HG03039 (cell line): ENCODE results near the gene ESRRA.

ENCODE experiments used
- ATAC-seq: cut with Tn5 transposase; IDR thresholded peaks from one replicate; pipeline ENCODE4 v1.9.1; 2021; ENCODE audit warnings: mild to moderate bottlenecking, moderate library complexity; ENCODE audit not compliant: unreplicated experiment

ESRRA gene

DNA sequence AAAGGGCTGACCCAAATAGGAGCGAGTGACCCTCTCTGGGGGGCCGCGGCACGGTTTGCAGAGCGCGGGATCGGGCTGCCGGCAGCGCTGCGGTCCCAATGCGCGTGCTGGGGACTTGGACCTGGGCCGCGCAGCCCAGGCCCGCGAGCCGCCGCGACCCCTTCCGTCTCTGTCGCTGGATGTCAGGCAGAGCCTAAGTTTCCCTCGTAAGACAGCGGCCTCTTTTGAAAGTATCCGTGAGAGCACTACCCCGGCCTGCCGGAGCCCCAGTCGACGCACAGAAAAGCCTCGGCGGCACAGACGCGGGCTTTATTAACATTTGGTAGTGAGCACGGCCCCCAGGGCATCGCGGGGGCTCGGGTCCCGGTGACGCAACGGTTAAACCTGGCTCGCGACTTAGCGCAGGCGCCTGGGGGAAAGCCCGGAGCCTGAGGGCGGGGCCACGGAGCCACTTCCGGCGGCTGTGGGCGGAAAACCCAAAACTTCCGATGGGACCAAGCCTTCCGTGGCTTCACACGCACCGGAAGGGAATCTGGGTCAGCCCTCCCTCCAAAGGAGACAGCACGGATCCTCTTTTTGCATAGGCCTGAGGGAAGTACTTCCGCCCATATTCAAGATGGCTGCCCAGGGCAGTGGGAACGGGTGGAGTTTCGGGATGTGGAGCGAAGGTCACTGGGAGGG is 35.6 kb upstream of the ESRRA start:
- peak; percentile 68 for ATAC-seq

DNA sequence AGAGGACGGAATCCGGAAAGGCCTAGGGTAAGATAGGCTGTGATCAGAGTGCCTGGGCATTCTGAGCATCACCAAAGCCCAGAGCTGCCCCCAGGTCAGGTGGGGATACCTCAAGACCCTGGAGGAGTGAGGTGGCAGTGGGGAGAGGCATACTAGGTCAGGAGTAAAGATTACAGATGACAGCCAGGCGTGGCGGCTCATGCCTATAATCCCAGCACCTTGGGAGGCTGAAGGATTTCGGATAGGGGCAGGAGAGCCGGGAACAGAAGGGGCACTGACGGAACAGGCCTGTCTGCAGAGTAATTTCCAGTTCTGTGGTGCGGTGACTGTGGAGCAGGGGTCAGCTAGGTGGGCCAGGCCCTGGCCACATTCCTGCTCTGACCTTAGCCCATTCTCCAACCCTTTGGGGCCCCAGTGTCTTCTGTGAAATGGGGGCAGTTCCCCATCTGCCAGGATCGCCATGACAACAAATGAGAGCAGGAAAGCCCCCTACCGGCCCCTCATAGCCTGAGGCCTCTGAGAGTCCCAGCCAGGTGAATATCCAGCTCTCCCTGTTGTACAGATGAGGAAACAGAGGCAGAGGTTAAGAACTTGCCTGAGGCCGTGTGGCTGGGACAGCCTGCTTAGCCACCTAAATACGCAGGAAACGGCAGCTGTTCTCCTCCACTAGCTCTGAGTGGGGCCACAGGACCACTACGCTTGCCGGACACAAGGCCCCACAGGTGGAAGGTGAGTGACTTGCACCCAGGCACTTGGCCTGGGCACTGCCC is 30.1 kb upstream of the ESRRA start:
- ATAC-seq, result no peak

DNA sequence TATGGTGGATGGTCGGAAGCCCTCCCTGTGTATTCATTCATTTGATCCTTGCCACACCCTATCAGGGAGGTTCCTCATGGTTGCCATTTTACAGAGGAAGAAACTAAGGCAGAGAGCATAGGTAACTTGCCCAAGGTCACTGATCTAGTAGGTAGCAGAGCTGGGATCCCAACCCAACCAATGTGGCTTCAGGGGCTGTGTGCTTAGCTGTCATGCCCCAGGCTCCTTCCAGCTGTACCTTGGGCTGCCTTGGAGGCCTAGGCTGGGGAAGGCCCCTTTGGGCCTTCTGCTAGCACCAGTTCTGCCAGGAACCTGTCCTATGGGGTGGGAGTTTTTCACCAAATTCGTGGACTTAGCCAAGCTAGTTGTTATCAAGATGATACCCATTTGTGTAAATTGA is 29.5 kb upstream of the ESRRA start:
- ATAC-seq, result no peak

DNA sequence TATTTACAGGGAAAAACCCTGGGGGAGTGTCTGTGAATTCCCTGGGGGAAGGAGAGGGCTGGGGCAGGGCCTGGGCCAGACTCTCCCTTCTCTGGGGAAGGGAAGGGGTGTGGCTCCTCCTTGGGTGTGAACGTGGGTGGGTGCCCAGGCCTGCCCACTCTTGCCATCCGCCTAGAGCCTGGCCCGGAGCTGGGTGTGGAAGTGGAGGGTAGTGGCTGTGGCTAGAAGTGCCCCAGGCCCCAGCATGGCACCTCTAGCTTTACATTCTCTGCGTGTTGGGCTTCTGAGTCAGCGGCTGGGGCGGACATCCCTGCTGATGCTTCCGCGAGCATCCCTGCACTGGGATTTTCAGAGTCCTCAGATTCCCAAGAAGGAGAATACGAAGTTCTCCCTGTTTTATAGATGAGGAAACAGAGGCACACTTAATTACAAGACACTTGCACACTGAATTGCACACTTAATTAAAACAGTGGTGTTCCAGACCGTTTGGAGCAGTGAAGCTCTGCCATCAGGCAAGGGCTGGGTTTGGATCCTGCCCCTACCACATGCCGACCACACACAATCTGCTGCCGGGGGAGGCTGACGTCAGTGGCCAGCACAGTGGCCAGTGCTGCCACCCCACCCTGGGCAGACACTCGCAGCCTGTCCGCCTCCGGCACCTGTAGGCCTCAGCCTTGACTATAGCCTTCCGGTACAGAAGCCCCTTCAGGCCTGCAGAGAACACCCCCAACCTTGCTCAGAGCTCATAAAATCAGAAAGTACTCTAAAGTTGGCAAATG is 28.5 kb upstream of the ESRRA start:
- no peak for ATAC-seq

DNA sequence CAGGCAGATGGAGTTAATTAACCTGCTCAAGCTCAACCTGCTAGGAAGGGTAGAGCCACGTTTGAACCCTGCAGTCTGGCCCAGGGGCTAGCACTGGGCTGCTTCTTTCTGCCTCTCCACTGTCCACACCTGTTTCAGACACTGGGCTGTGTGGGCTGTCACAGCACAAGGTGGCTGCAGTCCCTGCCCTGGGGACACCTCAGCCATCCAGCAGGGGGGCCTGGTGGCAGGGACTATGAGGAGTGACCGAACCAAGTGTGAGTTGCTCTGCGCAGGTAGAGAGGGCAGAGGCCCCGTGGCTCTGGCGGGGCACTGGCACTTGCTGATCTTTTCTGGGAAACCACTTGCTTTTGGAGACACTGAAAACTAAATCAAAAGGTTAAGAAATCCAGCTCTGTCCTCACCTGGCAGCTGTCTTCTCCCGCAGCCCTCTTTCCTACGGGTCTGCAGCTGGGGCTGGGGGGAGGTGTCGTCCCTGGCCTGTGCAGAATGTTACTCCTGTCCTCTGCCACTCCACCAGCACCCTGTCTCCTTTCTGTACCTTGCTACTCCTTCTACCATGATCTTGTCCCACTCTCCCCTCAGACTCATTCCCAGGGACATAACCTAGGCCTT is 26.6 kb upstream of the ESRRA start:
- no peak for ATAC-seq

DNA sequence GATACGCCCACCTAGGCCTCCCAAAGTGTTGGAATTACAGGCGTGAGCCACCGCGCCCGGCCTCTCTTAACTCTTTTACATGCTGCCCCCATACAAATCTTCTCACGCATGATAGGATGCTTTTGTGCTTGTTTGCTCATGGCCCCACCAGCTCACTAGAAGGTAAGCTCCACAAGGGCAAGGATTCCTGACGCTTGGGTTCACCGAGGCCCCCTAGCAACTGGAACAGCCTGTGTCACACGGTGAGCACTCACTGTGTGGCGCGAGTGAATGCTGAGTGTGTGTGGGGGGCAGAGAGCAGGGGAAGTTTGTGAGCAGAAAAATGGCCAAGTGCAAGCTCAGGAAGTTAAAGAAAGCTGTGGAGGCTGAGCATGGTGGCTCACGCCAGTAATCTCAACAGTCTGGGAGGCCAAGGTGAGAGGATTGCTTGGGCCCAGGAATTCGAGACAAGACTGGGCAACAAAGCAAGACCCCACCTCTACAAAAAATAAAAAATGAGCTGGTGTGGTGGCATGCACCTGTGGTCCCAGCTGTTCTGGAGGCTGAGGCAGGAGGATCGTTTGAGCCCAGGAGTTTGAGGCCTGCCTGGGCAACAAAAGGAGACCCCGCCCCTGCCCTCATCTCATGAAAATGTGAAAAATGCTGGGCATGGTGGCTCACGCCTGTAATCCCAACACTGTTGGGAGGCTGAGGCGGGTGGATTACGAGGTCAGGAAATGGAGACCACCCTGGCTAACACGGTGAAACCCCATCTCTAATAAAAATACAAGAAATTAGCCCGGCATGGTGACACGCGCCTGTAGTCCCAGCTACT is 23.2 kb upstream of the ESRRA start:
- no peak for ATAC-seq

DNA sequence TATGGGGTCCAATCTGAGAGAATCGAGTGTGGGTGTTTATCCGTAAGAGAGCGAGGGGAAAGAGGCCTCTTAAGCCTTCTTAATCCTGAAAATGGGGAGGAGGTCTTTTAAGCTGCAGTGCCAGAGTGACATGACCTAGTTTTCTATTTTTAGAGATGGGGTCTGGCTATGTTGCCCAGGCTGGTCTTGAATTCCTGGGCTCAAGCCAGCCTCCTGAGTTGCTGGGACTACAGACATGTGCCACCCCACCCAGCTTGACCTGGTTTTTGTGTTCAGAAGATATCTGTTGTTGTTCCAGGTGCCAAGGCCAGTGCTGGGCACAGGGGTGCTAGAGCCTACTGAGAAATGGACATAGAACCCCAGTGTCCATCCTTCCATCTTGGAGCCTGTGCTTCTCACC is 22.2 kb upstream of the ESRRA start:
- no peak for ATAC-seq

DNA sequence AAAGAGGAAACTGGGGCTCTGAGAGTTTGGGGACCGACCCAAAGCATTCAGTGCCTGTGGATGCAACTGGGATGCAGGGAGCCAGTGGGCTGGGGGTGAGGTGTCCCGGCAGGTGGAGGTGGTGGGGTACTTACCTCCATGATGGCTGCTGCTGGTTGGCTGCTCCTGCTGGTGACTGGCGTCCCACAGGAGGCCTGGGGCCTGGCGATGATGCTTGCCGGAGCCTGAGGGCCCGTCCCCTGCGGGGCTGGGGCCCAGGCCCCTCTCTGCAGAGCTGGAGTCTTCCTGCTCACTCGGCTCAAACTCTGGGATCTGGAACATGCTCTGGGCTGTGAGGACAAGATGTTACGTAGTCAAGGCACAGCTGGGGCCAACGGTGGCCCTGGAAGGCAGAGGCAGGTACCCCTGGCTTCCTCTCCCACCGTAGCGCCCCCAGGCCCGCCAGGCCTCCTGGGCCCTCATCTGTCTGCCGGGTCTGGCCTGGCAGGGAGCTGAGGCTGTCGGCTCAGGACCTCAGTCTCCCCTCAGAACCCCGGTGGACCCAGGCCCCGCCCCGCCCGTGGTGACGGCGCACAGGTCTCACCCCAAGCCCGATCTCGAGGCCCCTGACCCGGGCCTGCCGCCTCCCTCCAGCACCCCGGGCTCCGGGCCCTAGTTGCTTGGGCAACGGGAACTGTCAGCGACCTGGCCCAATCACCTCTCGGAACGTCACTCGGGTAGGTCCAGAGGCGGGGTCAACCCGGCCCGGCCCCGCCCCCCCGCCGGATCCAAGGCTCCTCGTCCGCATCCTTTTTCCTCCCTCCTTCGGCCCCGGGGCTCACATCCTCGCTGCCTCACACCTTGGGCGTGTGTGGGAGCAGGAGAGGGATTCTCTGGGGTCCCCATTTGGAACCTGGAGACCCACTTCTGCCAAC is 21.0 kb upstream of the ESRRA start, which contains the start of gene BAD:
Gene BAD (minus strand): TSS at position 618 of the 914 bp plus-strand sequence. CDS start 297 bp downstream, at position 321.
- ATAC-seq, result peak; percentile 55

DNA sequence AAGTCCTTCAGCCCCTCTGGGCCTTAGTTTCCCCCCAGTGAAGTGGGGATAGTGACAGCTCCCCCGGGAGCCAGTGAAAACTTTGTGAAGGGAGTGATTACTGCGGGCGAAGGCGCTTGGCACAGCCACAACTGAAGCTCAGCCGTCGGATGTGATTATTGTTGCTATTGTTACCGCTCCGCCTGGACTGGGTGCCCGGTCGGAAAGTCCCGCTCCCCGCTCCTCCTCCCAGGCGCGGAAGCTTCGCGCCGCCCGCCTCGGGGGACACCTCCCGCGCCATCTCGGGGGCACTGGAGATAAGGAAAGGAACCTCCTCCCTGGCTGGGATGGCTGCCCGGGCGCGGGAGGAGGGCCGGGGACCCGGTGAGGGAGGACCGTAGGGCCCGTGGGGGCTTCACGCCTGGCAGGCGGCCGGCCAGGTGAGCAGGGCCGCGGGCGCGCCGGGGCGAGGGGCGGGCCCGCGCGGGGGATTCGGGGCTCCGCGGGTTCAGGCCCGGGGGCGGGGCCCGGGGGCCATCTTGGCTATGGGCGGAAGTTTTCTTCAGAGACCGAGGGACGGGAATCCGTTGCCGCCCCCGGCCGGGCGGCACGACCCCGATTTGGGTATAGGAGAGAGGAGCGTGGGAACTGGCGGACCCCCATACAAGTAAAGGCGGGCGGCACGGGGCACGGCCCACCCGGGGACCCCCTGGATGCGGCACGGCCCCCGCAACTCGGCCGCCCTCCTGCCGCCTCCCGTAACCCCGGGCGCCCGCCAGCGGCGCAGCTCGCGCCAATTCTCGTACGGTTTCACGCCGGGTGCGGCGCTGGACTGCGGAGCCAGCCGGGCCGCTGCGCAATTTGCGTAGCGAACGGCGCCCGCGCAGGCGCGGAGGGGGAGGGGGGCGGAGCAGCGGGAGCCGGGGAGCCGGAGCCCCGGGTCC is 20.1 kb upstream of the ESRRA start, which contains the start of gene GPR137:
Gene GPR137 (plus strand): TSS at position 887 of the 923 bp plus-strand sequence. CDS start 677 bp downstream, outside the sequence.
- peak; percentile 46 for ATAC-seq

DNA sequence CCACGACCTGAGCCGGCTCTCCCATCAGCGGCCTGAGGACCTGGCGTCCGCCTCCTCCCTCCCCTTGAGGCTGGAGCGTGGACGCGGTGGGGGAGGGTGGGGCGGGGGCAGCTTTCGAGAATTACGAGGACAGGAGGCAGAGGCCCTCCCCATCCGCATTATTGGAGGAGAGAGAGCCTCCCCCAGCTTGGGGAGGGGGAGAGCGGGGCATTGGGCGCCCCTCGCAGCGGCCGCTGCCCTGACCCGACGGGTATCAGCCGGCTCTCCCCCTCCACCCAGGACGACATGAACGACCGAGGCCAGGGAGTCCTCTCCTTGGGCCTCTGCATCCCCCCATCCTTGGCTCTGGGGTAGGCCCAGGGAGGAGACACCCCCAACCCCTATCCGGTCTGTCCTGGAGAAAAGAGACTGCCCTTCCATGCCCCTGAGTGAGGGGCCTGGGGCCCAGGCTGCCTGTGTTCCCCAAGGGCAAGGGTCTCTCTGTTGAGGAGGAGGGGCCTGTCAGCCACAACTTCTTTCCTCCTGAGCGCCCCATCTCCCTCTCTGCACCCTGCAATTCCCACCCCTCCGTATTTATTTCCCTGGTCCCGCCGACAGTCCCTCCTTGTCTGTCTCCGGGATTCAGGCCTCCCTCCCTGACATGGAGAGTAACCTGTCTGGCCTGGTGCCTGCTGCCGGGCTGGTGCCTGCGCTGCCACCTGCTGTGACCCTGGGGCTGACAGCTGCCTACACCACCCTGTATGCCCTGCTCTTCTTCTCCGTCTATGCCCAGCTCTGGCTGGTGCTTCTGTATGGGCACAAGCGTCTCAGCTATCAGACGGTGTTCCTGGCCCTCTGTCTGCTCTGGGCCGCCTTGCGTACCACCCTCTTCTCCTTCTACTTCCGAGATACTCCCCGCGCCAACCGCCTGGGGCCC is 19.2 kb upstream of the ESRRA start:
- no peak for ATAC-seq

DNA sequence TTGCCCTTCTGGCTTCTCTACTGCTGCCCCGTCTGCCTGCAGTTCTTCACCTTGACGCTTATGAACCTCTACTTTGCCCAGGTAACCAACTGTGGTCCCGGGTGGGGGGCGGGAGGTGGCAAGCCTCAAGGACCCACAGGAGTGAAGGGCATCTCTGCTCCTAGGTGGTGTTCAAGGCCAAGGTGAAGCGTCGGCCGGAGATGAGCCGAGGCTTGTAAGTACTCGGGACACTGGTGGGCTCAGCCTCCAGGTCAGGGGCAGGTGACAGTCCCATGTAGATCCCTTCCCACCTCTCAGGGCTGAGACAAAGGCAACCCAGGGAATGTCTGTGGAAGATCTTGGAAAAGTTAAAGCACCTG is 18.5 kb upstream of the ESRRA start:
- no peak for ATAC-seq

DNA sequence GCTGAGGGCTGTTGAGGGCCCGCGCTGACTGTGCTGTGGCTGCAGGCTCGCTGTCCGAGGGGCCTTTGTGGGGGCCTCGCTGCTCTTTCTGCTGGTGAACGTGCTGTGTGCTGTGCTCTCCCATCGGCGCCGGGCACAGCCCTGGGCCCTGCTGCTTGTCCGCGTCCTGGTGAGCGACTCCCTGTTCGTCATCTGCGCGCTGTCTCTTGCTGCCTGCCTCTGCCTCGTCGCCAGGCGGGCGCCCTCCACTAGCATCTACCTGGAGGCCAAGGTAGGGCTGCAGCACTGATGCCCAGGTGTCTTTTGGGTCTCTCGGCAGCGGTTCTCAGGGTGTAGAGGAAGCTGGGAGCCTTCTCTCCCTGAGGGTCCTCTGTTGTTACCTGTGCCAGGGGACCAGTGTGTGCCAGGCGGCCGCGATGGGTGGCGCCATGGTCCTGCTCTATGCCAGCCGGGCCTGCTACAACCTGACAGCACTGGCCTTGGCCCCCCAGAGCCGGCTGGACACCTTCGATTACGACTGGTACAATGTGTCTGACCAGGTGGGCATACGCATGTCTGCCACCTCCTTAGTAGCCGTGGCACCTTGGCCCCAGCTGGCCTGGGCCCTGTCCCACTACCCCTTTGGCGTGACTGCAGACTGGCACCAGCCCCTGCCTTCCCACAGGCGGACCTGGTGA is 17.5 kb upstream of the ESRRA start:
- no peak for ATAC-seq

DNA sequence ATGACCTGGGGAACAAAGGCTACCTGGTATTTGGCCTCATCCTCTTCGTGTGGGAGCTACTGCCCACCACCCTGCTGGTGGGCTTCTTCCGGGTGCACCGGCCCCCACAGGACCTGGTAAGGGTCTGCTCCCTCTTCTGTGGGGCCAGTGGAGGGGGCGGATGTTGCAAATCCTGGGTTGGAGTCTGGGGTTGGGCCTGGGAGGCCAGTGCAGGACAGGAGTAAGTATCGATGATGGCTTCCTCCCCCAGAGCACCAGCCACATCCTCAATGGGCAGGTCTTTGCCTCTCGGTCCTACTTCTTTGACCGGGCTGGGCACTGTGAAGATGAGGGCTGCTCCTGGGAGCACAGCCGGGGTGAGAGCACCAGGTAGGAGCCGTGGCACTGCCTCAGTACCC is 17.0 kb upstream of the ESRRA start:
- ATAC-seq, result no peak

DNA sequence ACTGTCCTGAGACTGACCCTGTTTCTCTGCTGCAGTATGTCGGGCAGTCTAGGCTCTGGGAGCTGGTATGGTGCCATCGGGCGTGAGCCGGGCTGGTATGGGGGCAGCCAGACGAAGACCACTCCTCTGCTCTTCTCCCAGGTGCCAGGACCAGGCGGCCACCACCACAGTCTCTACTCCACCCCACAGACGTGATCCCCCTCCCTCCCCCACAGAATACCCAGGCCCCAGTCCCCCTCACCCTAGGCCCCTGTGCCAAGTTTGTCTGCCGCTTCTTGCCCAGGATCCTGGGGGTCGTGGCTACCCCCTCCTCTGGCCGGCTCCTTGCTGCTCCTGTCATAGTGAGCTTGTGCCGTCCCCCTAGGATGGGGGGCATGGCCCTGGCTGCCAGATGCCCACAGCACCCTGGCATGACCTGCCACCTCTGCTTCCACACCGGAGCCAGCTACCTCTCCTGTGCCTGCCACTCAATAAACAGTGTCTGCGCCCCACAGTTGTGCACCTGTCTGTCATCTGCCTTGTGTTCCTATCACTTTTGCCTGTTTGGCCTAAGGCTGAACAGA is 16.2 kb upstream of the ESRRA start:
- no peak for ATAC-seq

DNA sequence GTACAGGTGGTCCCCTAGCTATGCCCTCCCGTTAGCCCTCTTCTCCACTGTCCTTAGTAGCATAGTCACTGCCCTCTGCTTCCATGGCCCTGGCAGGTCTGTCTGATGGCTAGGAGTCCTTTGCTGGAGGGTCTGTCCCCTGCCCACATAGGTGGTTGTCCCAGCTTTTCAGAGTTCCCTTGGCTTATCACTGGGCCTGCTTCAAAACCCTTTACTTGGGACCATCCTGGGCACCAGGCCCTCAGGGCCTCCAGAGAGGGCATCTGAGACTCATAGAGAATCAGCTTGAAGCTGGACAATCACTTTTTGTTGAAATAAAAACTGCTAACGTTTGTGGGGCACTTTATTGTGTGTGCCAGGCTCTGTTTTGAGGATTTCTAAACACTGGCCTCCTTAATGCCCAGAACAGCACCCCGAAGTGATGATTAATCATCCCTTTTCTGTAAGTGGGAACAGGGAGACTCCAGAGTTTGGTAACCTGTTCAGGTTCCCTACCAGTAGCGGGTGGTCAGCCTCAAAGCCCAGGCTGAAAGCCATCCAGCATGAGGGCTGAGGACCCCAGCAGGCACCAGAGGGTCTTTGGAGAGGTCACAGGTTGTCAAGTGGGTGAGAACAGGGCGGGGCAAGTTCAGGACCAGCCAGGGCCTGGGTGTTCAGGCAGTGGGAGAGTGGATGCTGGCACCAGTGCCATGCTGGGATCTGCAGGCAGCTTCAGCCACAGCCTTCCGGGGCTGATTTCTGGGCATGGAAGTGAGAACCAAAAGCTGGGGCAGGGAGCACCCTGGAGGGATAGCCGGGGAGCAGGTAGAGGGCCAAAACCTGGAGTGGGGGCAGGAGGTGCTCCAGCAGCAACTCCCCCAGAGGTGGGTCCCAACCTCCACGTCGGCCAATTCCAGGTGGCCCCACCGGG is 14.7 kb upstream of the ESRRA start:
- no peak for ATAC-seq
